Measurements from ENCODE around the gene HDAC7.

The HDAC7 gene

GRCh38 chr12:47819896-47820630, at the start of gene HDAC7:
Gene HDAC7, minus strand, starts transcription at chr12:47819903. Its CDS starts 118 bp downstream, at chr12:47819785.
- Histone ChIP-seq H3K27ac (ENCODE audit: low read depth in 2 of 2, low read length in 2 of 2) (peak within 1 kb of the TSS; percentile 86 to 98), H3K4me1 (ENCODE audit: control insufficient read depth in 2 of 2, insufficient read depth in 2 of 2, low read length in 2 of 2) (peaks cover 38 to 41% of the 10 kb centered on the region in 2 donors), H3K36me3 (ENCODE audit: control insufficient read depth in 2 of 2, insufficient read depth in 2 of 2, low read length in 2 of 2) (no peaks in the 10 kb centered on the region), H3K9me3 (ENCODE audit: control insufficient read depth in 2 of 2, low read length in 2 of 2) (no peaks in the 10 kb centered on the region), H3K9ac (ENCODE audit: low read depth in 1 of 2, low read length in 2 of 2) (peak within 1 kb of the TSS; percentile 88 to 95), H3K27me3 (ENCODE audit: control insufficient read depth in 2 of 2, insufficient read depth in 2 of 2, low read length in 2 of 2) (no peaks in the 10 kb centered on the region), H3K4me3 (ENCODE audit: low read length in 2 of 2) (peak within 1 kb of the TSS; percentile 79 to 86)

- Histone ChIP-seq H3K9me3 (ENCODE audit: control insufficient read depth in 2 of 2, low read length in 2 of 2) (no peaks in the 10 kb centered on the region), H3K4me1 (ENCODE audit: control insufficient read depth in 2 of 2, insufficient read depth in 2 of 2, low read length in 2 of 2) (peaks cover 5 to 12% of the 10 kb centered on the region in 2 donors), H3K27me3 (ENCODE audit: control insufficient read depth in 2 of 2, insufficient read depth in 2 of 2, low read length in 2 of 2) (no peaks in the 10 kb centered on the region), H3K9ac (ENCODE audit: low read depth in 1 of 2, low read length in 2 of 2) (no peak overlapping the region), H3K27ac (ENCODE audit: low read depth in 2 of 2, low read length in 2 of 2) (peak overlapping the region in 1 of 2 donors; percentile 48), H3K36me3 (ENCODE audit: control insufficient read depth in 2 of 2, insufficient read depth in 2 of 2, low read length in 2 of 2) (peaks cover 39% of the 10 kb centered on the region in 2 donors), H3K4me3 (ENCODE audit: low read length in 2 of 2) (no peak overlapping the region)
Observed at GRCh38 chr12:47868552-47869031, 48.9 kb upstream of the HDAC7 start.

DNA sequence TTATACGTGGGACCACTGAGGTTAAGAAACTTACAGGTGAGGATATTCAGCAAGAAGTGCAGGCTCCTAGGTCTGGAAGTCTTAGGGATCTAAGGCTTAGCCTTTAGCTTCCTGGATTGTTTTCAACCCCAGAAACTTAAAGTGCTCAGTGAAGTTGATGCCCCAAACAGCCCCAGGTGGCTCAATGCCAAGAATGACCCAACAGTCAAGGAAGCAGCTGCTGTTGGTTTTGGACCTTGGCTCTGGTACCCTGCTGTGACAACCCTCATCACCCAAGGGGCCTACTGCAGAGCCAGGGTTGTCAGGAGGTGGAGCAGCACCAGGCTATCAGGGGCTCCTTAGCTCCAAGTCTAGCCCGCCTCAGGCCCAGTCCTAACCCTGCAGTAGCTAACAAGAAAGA, 48.3 kb upstream of the HDAC7 start:
- H3K36me3 ChIP-seq (ENCODE audit: control insufficient read depth in 2 of 2, insufficient read depth in 2 of 2, low read length in 2 of 2): peaks cover 43% of the 10 kb centered on the region in 2 donors
- no peaks in the 10 kb centered on the region for H3K9me3 ChIP-seq (ENCODE audit: control insufficient read depth in 2 of 2, low read length in 2 of 2)
- peak overlapping the region in 1 of 2 donors; percentile 16 for H3K27ac ChIP-seq (ENCODE audit: low read depth in 2 of 2, low read length in 2 of 2)
- no peak overlapping the region for H3K9ac ChIP-seq (ENCODE audit: low read depth in 1 of 2, low read length in 2 of 2)
- no peak overlapping the region for H3K4me3 ChIP-seq (ENCODE audit: low read length in 2 of 2)
- H3K27me3 ChIP-seq (ENCODE audit: control insufficient read depth in 2 of 2, insufficient read depth in 2 of 2, low read length in 2 of 2): no peaks in the 10 kb centered on the region
- H3K4me1 ChIP-seq (ENCODE audit: control insufficient read depth in 2 of 2, insufficient read depth in 2 of 2, low read length in 2 of 2): peaks cover 5 to 12% of the 10 kb centered on the region in 2 donors

DNA sequence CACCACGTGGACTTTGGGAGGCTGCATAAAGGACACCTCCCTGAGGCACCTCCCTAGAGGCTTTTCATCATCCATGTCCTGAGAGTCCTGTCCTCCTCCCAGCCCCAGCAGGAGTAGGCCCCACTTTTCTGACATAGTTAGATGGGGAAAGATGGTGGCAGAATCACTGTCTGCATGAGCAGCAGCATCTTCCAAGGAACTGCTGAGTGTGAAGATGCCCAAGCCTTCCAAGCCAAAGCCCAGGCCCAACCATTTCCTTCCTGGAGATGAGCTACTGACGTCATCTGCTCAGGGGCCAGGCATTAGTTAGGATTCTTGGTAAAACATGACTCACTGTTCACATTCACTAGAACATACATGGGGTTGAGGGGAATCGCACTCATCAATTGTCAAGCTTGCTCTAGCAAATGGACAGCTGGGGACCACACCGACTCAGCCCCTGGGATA, 47.8 kb upstream of the HDAC7 start:
- peaks cover 45 to 46% of the 10 kb centered on the region in 2 donors for H3K36me3 ChIP-seq (ENCODE audit: control insufficient read depth in 2 of 2, insufficient read depth in 2 of 2, low read length in 2 of 2)
- H3K9me3 ChIP-seq (ENCODE audit: control insufficient read depth in 2 of 2, low read length in 2 of 2): no peaks in the 10 kb centered on the region
- H3K4me3 ChIP-seq (ENCODE audit: low read length in 2 of 2): no peak overlapping the region
- peaks cover 5 to 12% of the 10 kb centered on the region in 2 donors for H3K4me1 ChIP-seq (ENCODE audit: control insufficient read depth in 2 of 2, insufficient read depth in 2 of 2, low read length in 2 of 2)
- H3K27ac ChIP-seq (ENCODE audit: low read depth in 2 of 2, low read length in 2 of 2): no peak overlapping the region
- H3K27me3 ChIP-seq (ENCODE audit: control insufficient read depth in 2 of 2, insufficient read depth in 2 of 2, low read length in 2 of 2): no peaks in the 10 kb centered on the region
- H3K9ac ChIP-seq (ENCODE audit: low read depth in 1 of 2, low read length in 2 of 2): no peak overlapping the region

DNA sequence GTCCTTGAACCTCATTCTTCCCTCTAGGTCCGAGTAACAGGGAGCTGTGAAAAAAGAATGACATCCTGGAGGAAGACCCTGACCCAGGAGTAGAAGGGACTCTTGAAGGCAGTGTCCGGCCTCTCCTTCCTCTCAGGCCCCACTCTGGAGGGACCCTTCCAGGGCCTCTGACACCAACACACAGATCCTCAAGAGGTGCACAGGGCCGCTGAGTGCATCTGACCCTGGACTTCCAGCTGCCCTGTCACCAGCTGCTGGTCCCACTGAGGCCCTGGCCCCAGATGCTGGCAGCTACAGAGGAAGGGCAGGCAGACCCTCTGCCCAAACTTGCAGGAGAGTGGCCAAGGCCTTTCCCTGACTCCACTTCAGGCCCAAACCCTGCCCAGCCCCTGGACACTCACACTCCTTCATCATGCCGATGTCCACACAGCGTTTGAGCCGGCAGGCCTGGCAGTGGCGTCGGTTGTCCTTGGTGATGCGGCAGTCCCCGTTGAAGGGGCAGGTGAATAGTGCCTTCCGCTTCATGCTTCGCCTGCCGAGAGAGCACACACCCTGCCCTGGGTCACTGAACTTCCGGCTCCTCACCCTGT, 45.0 kb upstream of the HDAC7 start:
- H3K4me1 ChIP-seq (ENCODE audit: control insufficient read depth in 2 of 2, insufficient read depth in 2 of 2, low read length in 2 of 2): peaks cover 4 to 5% of the 10 kb centered on the region in 2 donors

GRCh38 chr12:47863985-47864384, 44.3 kb upstream of the HDAC7 start:
- no peak overlapping the region for H3K27ac ChIP-seq (ENCODE audit: low read depth in 2 of 2, low read length in 2 of 2)

More for the DNA sequence above, 45.0 kb upstream of the HDAC7 start:
- Histone ChIP-seq H3K27ac (ENCODE audit: low read depth in 2 of 2, low read length in 2 of 2) (no peak overlapping the region), H3K4me3 (ENCODE audit: low read length in 2 of 2) (no peak overlapping the region), H3K9ac (ENCODE audit: low read depth in 1 of 2, low read length in 2 of 2) (no peak overlapping the region), H3K36me3 (ENCODE audit: control insufficient read depth in 2 of 2, insufficient read depth in 2 of 2, low read length in 2 of 2) (peaks cover 42 to 53% of the 10 kb centered on the region in 2 donors), H3K9me3 (ENCODE audit: control insufficient read depth in 2 of 2, low read length in 2 of 2) (no peaks in the 10 kb centered on the region), H3K27me3 (ENCODE audit: control insufficient read depth in 2 of 2, insufficient read depth in 2 of 2, low read length in 2 of 2) (no peaks in the 10 kb centered on the region)

DNA sequence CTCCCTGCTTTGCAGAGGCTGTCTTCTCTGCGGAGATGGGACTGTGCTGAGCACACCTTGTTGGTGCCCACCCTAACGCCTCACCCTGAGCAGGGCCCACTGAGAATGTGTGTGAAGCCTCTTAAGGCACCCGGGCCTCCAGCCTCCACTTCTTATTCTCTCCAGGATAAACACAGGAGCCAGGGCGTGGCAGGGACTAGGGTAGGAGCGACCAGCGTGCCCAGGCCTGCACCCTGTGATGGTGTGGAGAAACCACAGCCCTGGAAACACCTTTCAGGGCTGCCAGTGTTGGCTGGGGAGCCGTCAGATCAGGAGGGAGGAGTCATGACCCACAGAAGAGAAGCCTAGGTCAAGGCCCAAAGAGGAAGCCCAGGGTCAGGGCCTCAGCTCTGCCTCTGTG, 43.8 kb upstream of the HDAC7 start:
- Histone ChIP-seq H3K9ac (ENCODE audit: low read depth in 1 of 2, low read length in 2 of 2) (no peak overlapping the region), H3K9me3 (ENCODE audit: control insufficient read depth in 2 of 2, low read length in 2 of 2) (no peaks in the 10 kb centered on the region), H3K4me3 (ENCODE audit: low read length in 2 of 2) (no peak overlapping the region), H3K36me3 (ENCODE audit: control insufficient read depth in 2 of 2, insufficient read depth in 2 of 2, low read length in 2 of 2) (peaks cover 46 to 56% of the 10 kb centered on the region in 2 donors), H3K27me3 (ENCODE audit: control insufficient read depth in 2 of 2, insufficient read depth in 2 of 2, low read length in 2 of 2) (no peaks in the 10 kb centered on the region), H3K27ac (ENCODE audit: low read depth in 2 of 2, low read length in 2 of 2) (no peak overlapping the region), H3K4me1 (ENCODE audit: control insufficient read depth in 2 of 2, insufficient read depth in 2 of 2, low read length in 2 of 2) (peaks cover 4 to 5% of the 10 kb centered on the region in 2 donors)

More at GRCh38 chr12:47863985-47864384, 44.3 kb upstream of the HDAC7 start:
- Histone ChIP-seq H3K4me3 (ENCODE audit: low read length in 2 of 2) (no peak overlapping the region), H3K9ac (ENCODE audit: low read depth in 1 of 2, low read length in 2 of 2) (no peak overlapping the region), H3K36me3 (ENCODE audit: control insufficient read depth in 2 of 2, insufficient read depth in 2 of 2, low read length in 2 of 2) (peaks cover 46 to 54% of the 10 kb centered on the region in 2 donors), H3K27me3 (ENCODE audit: control insufficient read depth in 2 of 2, insufficient read depth in 2 of 2, low read length in 2 of 2) (no peaks in the 10 kb centered on the region), H3K9me3 (ENCODE audit: control insufficient read depth in 2 of 2, low read length in 2 of 2) (no peaks in the 10 kb centered on the region), H3K4me1 (ENCODE audit: control insufficient read depth in 2 of 2, insufficient read depth in 2 of 2, low read length in 2 of 2) (peaks cover 4 to 5% of the 10 kb centered on the region in 2 donors)

GRCh38 chr12:47862881-47863280, 43.2 kb upstream of the HDAC7 start:
- H3K9ac ChIP-seq (ENCODE audit: low read depth in 1 of 2, low read length in 2 of 2): no peak overlapping the region
- no peak overlapping the region for H3K4me3 ChIP-seq (ENCODE audit: low read length in 2 of 2)
- no peaks in the 10 kb centered on the region for H3K4me1 ChIP-seq (ENCODE audit: control insufficient read depth in 2 of 2, insufficient read depth in 2 of 2, low read length in 2 of 2)
- H3K27me3 ChIP-seq (ENCODE audit: control insufficient read depth in 2 of 2, insufficient read depth in 2 of 2, low read length in 2 of 2): no peaks in the 10 kb centered on the region
- no peaks in the 10 kb centered on the region for H3K9me3 ChIP-seq (ENCODE audit: control insufficient read depth in 2 of 2, low read length in 2 of 2)
- no peak overlapping the region for H3K27ac ChIP-seq (ENCODE audit: low read depth in 2 of 2, low read length in 2 of 2)
- peaks cover 46 to 53% of the 10 kb centered on the region in 2 donors for H3K36me3 ChIP-seq (ENCODE audit: control insufficient read depth in 2 of 2, insufficient read depth in 2 of 2, low read length in 2 of 2)

DNA sequence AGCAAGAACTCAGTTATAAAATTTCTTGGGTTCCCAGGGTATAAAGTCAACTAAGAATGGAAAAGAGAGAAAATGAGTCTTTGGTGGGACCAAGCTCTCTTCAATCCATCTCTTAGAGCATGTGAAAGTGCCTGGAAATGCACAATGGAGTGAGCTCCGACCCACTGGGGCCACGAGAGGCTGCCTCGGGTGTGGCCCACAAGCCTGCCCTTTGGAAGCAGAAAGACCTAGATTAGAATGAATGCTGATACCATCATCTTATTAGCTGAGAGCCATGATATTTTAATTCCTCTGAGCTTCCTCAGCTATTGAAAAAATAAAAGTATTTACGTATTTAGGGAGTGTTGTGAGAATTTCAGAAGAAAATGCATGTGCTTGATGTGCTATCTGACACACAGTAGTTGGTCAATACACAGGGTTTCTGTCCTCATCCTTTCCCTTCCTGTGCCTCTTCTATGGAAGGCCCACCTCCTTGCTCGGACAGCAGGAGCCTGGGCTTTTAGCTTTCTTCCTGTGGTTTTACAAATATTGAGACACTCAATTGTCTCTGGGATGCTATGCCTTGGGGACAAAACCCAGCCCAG, 42.6 kb upstream of the HDAC7 start:
- H3K4me1 ChIP-seq (ENCODE audit: control insufficient read depth in 2 of 2, insufficient read depth in 2 of 2, low read length in 2 of 2): no peaks in the 10 kb centered on the region
- no peak overlapping the region for H3K27ac ChIP-seq (ENCODE audit: low read depth in 2 of 2, low read length in 2 of 2)
- H3K4me3 ChIP-seq (ENCODE audit: low read length in 2 of 2): no peak overlapping the region
- H3K36me3 ChIP-seq (ENCODE audit: control insufficient read depth in 2 of 2, insufficient read depth in 2 of 2, low read length in 2 of 2): peaks cover 51 to 52% of the 10 kb centered on the region in 2 donors
- H3K9me3 ChIP-seq (ENCODE audit: control insufficient read depth in 2 of 2, low read length in 2 of 2): no peaks in the 10 kb centered on the region
- H3K9ac ChIP-seq (ENCODE audit: low read depth in 1 of 2, low read length in 2 of 2): no peak overlapping the region
- H3K27me3 ChIP-seq (ENCODE audit: control insufficient read depth in 2 of 2, insufficient read depth in 2 of 2, low read length in 2 of 2): no peaks in the 10 kb centered on the region

- Histone ChIP-seq H3K4me3 (ENCODE audit: low read length in 2 of 2) (no peak overlapping the region), H3K9ac (ENCODE audit: low read depth in 1 of 2, low read length in 2 of 2) (no peak overlapping the region), H3K9me3 (ENCODE audit: control insufficient read depth in 2 of 2, low read length in 2 of 2) (no peaks in the 10 kb centered on the region), H3K27me3 (ENCODE audit: control insufficient read depth in 2 of 2, insufficient read depth in 2 of 2, low read length in 2 of 2) (no peaks in the 10 kb centered on the region), H3K27ac (ENCODE audit: low read depth in 2 of 2, low read length in 2 of 2) (no peak overlapping the region), H3K4me1 (ENCODE audit: control insufficient read depth in 2 of 2, insufficient read depth in 2 of 2, low read length in 2 of 2) (no peaks in the 10 kb centered on the region), H3K36me3 (ENCODE audit: control insufficient read depth in 2 of 2, insufficient read depth in 2 of 2, low read length in 2 of 2) (peaks cover 57 to 64% of the 10 kb centered on the region in 2 donors)
Observed at GRCh38 chr12:47860873-47861272, 41.2 kb upstream of the HDAC7 start.
